ENCODE data around the gene KRT2.

- TF ChIP-seq EZH2 (IDR thresholded peaks at IDR 0.05; ENCODE audit: low read depth) (no peak), CTCF (conservative IDR thresholded peaks at IDR 0.05) (no peak)
Observed at GRCh38 chr12:52657250-52657902, 5.4 kb upstream of the KRT2 start.
